ENCODE data around the gene MUSTN1. TPM values are rescaled to one million over a fixed set of nuclear protein-coding genes. Genes with fewer than 3 reads are reported as not detected.

The MUSTN1 gene
- total RNA-seq, 2 experiments from 2014 or later = 1.1 TPM; not detected in 1

DNA sequence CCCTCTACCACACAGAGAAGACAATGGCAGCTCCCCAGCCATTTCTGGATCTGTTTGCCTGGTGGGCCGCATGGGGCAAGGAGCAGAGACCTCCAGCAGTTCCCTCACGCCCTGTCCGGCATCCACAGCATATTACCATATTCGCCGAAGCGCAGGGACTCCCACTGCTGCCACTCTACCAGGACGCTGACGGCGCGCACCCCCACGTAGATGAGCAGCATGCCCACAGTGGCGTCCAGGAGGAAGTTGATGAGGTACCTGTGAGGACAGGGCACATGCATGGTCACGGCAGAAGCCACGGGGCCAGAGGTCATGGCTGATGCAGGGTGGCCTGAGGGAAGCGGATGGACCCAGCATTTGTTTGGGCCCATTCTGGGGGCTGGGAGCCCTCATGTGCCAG is 14.8 kb upstream of the MUSTN1 start:
- no peaks in the 10 kb centered on the region for H3K9me3 Mint-ChIP-seq
- H3K36me3 Mint-ChIP-seq = no peaks in the 10 kb centered on the region

GRCh38 chr3:52848617-52849016 is 13.8 kb upstream of the MUSTN1 start:
- ChIA-PET POLR2A (no interaction called here), CTCF (interaction anchor here (0.6 to 1.0 kb wide), 2 partner anchors 19 to 63 kb away, joined by 3 to 5 read pairs; no protein-coding TSS in a partner anchor)
- no peak overlapping the region for H3K27ac Mint-ChIP-seq
- intact Hi-C loops (cut with micrococcal nuclease) = no loop called here
- no peaks in the 10 kb centered on the region for H3K36me3 Mint-ChIP-seq
- H3K4me3 Mint-ChIP-seq = no peak overlapping the region
- no peaks in the 10 kb centered on the region for H3K9me3 Mint-ChIP-seq
- no peak for DNase-seq
- H3K27me3 Mint-ChIP-seq = no peaks in the 10 kb centered on the region
- no peaks in the 10 kb centered on the region for H3K4me1 Mint-ChIP-seq (ENCODE audit: low read depth)

More for the DNA sequence above, 14.8 kb upstream of the MUSTN1 start:
- intact Hi-C loops (cut with micrococcal nuclease) = loop anchor here (2.0 kb wide), 1 partner anchor 45 kb away; no protein-coding TSS in a partner anchor
- no peak for DNase-seq
- Mint-ChIP-seq H3K4me1 (ENCODE audit: low read depth) (no peaks in the 10 kb centered on the region), H3K4me3 (no peak overlapping the region), H3K27me3 (no peaks in the 10 kb centered on the region), H3K27ac (no peak overlapping the region)
- ChIA-PET CTCF (interaction anchor here (1.0 to 1.4 kb wide), 2 partner anchors 62 to 83 kb away, joined by 4 to 5 read pairs; no protein-coding TSS in a partner anchor), POLR2A (no interaction called here)

DNA sequence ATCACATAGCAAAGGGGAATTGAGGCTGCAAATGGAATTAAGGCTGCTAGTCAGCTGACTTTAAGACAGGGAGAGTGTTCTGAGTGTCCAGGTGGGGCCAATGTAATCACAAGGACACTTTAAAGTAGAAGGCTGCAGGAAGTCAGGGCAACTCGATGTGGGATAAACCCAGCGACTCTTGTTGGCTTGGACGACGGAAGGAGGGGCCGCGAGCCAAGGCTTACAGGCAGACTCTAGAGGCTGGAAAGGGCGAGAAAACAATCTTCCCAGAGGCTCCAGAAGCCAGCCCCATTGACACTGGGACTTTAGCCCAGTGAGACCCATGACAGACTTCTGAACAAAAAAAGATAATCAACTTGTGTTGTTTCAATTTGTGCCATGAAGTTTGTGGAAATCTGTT is 12.9 kb upstream of the MUSTN1 start:
- Mint-ChIP-seq H3K36me3 (no peaks in the 10 kb centered on the region), H3K4me3 (no peak overlapping the region)

GRCh38 chr3:52847241-52847640 is 12.4 kb upstream of the MUSTN1 start:
- CTCF ChIA-PET = interaction anchor here (2.1 to 3.5 kb wide), 2 partner anchors 85 to 88 kb away, joined by 6 to 11 read pairs; no protein-coding TSS in a partner anchor
- intact Hi-C loops (cut with micrococcal nuclease) = no loop called here
- no peaks in the 10 kb centered on the region for H3K36me3 Mint-ChIP-seq
- no peak overlapping the region for H3K27ac Mint-ChIP-seq
- H3K9me3 Mint-ChIP-seq = no peaks in the 10 kb centered on the region
- no peaks in the 10 kb centered on the region for H3K27me3 Mint-ChIP-seq
- H3K4me1 Mint-ChIP-seq (ENCODE audit: low read depth) = no peaks in the 10 kb centered on the region
- DNase-seq = no peak
- POLR2A ChIA-PET = no interaction called here
- H3K4me3 Mint-ChIP-seq = no peak overlapping the region

More for the DNA sequence above, 12.9 kb upstream of the MUSTN1 start:
- DNase-seq = no peak
- Mint-ChIP-seq H3K9me3 (no peaks in the 10 kb centered on the region), H3K4me1 (ENCODE audit: low read depth) (no peaks in the 10 kb centered on the region), H3K27ac (no peak overlapping the region), H3K27me3 (no peaks in the 10 kb centered on the region)
- intact Hi-C loops (cut with micrococcal nuclease) = no loop called here
- ChIA-PET CTCF (interaction anchor here (2.1 to 3.5 kb wide), 2 partner anchors 84 to 87 kb away, joined by 6 to 11 read pairs; no protein-coding TSS in a partner anchor), POLR2A (no interaction called here)

DNA sequence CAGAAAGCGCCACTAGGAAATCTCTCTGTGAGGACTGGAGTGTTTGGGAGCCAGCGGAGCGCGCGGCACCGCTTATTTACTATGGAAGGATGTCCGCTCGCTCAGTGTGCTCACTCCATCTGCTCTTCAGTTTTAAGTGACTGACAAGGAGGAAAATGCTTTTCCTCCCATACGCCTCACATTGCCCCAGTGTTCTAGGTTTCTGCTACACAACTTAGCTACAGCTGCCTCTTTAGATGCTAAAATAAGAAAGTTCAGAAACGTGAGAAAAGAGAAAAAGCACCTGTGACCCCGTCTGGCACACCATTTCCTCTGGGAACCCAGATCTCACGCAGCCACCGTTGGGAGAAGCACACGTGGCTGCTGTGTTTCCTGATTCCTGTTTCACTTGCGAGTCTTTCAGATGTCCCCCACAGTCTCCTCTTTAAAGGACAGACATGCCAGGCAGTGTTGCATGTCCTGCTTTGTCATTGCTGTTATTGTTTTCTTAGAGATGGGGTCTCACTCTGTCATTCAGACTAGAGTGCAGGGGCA is 11.7 kb upstream of the MUSTN1 start:
- Mint-ChIP-seq H3K9me3 (no peaks in the 10 kb centered on the region), H3K27ac (no peak overlapping the region), H3K36me3 (no peaks in the 10 kb centered on the region), H3K4me1 (ENCODE audit: low read depth) (no peaks in the 10 kb centered on the region), H3K27me3 (no peaks in the 10 kb centered on the region), H3K4me3 (no peak overlapping the region)
- POLR2A ChIA-PET = no interaction called here
- DNase-seq = no peak
- CTCF ChIA-PET = interaction anchor here (1.1 to 3.5 kb wide), 7 partner anchors 67 to 287 kb away, joined by 3 to 11 read pairs (median 6); no protein-coding TSS in a partner anchor
- intact Hi-C loops (cut with micrococcal nuclease) = no loop called here

GRCh38 chr3:52845691-52846431 is 11.0 kb upstream of the MUSTN1 start:
- no peaks in the 10 kb centered on the region for H3K9me3 Mint-ChIP-seq
- no peak overlapping the region for H3K27ac Mint-ChIP-seq
- intact Hi-C loops (cut with micrococcal nuclease) = no loop called here
- no peaks in the 10 kb centered on the region for H3K4me1 Mint-ChIP-seq (ENCODE audit: low read depth)
- H3K27me3 Mint-ChIP-seq = no peaks in the 10 kb centered on the region
- H3K4me3 Mint-ChIP-seq = no peak overlapping the region
- POLR2A ChIA-PET = no interaction called here
- no peaks in the 10 kb centered on the region for H3K36me3 Mint-ChIP-seq
- CTCF ChIA-PET = interaction anchor here (0.7 to 3.5 kb wide), 10 partner anchors 9 to 288 kb away, joined by 3 to 11 read pairs (median 6); no protein-coding TSS in a partner anchor
- peak; percentile 15 for DNase-seq

GRCh38 chr3:52845157-52845556 is 10.3 kb upstream of the MUSTN1 start:
- no peak for DNase-seq
- intact Hi-C loops (cut with micrococcal nuclease) = no loop called here
- H3K4me3 Mint-ChIP-seq = no peak overlapping the region
- H3K27me3 Mint-ChIP-seq = no peaks in the 10 kb centered on the region
- no peaks in the 10 kb centered on the region for H3K9me3 Mint-ChIP-seq
- CTCF ChIA-PET = interaction anchor here (0.7 to 3.5 kb wide), 8 partner anchors 8 to 289 kb away, joined by 3 to 11 read pairs (median 5); no protein-coding TSS in a partner anchor
- no peak overlapping the region for H3K27ac Mint-ChIP-seq
- POLR2A ChIA-PET = no interaction called here
- H3K36me3 Mint-ChIP-seq = peaks cover 3% of the 10 kb centered on the region
- H3K4me1 Mint-ChIP-seq (ENCODE audit: low read depth) = no peaks in the 10 kb centered on the region

DNA sequence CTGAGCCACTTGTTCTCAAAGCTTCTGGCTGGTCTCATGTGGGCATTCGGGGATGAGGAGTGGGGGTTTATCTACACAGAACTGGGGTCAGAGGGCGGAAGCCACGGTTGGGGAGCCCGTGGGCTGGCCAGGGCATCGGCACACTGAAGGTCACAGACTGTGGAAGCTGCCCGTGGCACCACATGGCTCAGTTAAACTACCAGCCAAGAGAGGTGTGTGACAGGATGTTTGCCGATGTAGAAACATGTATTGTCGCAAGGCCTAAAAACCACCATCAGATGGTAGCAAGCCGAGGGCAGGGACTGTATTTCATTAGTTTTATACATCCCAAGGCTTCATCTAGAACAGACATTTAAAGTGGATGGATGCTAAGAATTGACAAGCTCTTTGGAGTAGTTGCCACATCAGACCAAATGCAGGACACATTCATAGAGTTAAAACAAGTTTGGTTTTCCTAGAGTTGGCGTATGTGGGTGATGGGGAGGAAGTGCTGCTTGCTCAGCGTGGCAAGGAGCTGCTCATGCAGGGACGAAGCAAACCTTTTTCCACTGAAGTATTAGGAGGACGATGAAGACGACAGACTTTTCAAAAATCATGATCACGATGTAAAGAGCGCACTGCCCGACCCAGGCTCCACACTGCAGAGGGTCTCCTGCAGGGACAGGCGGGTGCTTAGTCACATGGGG is 9.6 kb upstream of the MUSTN1 start:
- H3K36me3 Mint-ChIP-seq = peaks cover 4% of the 10 kb centered on the region
- H3K4me1 Mint-ChIP-seq (ENCODE audit: low read depth) = peaks cover 2% of the 10 kb centered on the region
- ChIA-PET POLR2A (no interaction called here), CTCF (interaction anchor here (0.7 to 3.5 kb wide), 3 partner anchors 72 to 93 kb away, joined by 4 to 11 read pairs (median 9); no protein-coding TSS in a partner anchor)
- no peak overlapping the region for H3K27ac Mint-ChIP-seq
- H3K9me3 Mint-ChIP-seq = no peaks in the 10 kb centered on the region
- DNase-seq = no peak
- no peak overlapping the region for H3K4me3 Mint-ChIP-seq
- no peaks in the 10 kb centered on the region for H3K27me3 Mint-ChIP-seq
- intact Hi-C loops (cut with micrococcal nuclease) = no loop called here

- no peaks in the 10 kb centered on the region for H3K27me3 Mint-ChIP-seq
- intact Hi-C loops (cut with micrococcal nuclease) = no loop called here
- POLR2A ChIA-PET = no interaction called here
Observed at GRCh38 chr3:52843881-52844280, 9.1 kb upstream of the MUSTN1 start.

DNA sequence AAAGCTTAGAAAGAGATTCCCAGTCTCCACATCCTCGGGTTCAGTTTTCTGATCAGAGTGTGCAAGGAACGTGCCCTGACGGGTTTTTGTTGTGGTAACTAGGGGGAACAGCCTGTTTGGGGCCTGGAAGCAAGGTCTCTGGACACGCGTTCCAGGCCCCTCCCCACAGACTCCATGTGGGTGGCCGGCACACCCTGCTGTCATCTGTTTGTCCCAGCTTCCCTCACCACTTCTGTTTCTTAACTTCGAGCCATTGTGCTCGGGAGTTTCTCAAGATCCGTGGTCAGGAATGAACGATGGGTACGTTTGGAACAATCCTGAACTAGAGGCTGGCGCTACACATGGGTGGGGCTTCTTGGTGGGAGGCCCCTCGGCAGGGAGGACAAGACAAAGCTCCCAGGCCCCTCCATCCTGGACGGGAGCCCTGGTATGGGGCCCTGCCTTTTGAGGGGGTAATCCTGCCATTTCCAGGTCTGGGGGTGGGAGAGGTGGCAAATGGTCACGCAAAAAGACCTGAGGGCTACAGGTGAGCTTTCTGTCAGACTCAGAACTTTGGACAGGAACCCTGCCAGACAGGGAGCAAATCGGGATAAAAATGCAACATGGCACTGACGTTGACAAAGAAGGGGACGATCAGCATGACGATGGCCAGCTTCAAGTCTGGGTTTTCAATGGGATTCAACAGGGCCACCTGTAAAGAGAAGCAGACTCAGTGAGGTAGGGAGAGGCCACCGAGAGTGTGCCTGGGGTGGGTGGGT is 8.5 kb upstream of the MUSTN1 start:
- intact Hi-C loops (cut with micrococcal nuclease) = no loop called here
- H3K27ac Mint-ChIP-seq = no peak overlapping the region

More at GRCh38 chr3:52843881-52844280, 9.1 kb upstream of the MUSTN1 start:
- H3K36me3 Mint-ChIP-seq = peaks cover 4% of the 10 kb centered on the region
- DNase-seq = no peak
- CTCF ChIA-PET = interaction anchor here (0.7 to 0.8 kb wide), 2 partner anchors 71 to 106 kb away, joined by 4 read pairs; no protein-coding TSS in a partner anchor
- H3K4me1 Mint-ChIP-seq (ENCODE audit: low read depth) = peaks cover 7% of the 10 kb centered on the region
- H3K27ac Mint-ChIP-seq = no peak overlapping the region
- H3K9me3 Mint-ChIP-seq = no peaks in the 10 kb centered on the region
- H3K4me3 Mint-ChIP-seq = no peak overlapping the region

DNA sequence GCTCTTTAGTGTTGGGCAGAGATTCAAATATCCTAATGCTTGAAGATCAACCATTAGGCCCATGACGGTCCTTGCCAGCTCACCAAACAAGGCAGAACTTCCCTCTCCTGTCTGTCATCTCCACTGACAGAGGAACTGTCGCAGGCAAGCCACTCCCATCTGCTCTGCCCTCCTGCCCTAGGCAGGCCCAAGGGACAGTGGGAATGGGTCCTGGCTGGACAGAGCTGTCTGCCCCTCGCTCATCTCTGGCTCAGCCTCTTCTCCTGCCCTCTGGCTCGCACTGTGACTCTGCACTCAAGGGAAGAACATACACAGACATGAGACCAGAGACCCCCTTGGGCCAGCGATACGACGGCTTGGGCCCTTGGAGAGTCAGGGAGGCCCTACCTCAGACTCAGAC is 7.6 kb upstream of the MUSTN1 start:
- Mint-ChIP-seq H3K36me3 (peaks cover 4% of the 10 kb centered on the region), H3K27ac (no peak overlapping the region), H3K4me1 (ENCODE audit: low read depth) (peaks cover 22% of the 10 kb centered on the region), H3K9me3 (no peaks in the 10 kb centered on the region), H3K27me3 (no peaks in the 10 kb centered on the region), H3K4me3 (no peak overlapping the region)
- intact Hi-C loops (cut with micrococcal nuclease) = no loop called here
- CTCF ChIA-PET = interaction anchor here (0.6 to 1.6 kb wide), 2 partner anchors 218 to 230 kb away, joined by 3 to 5 read pairs; no protein-coding TSS in a partner anchor
- no peak for DNase-seq
- POLR2A ChIA-PET = no interaction called here

More for the DNA sequence above, 8.5 kb upstream of the MUSTN1 start:
- Mint-ChIP-seq H3K4me3 (no peak overlapping the region), H3K36me3 (peaks cover 4% of the 10 kb centered on the region), H3K27me3 (no peaks in the 10 kb centered on the region), H3K9me3 (no peaks in the 10 kb centered on the region), H3K4me1 (ENCODE audit: low read depth) (peaks cover 13% of the 10 kb centered on the region)
- CTCF ChIA-PET = interaction anchor here (0.8 to 1.6 kb wide), 2 partner anchors 106 to 229 kb away, joined by 4 to 5 read pairs; no protein-coding TSS in a partner anchor
- DNase-seq = no peak
- POLR2A ChIA-PET = no interaction called here

Measured in activated CD4-positive, alpha-beta memory T cell treated with anti-CD3 and anti-CD28 coated beads for 36 hours (primary cell).